Body of pancreas (tissue), 4 donors: ENCODE measurements around the gene EOLA1.
"Not testable (repeated sequence)": the region's sequence is repeated elsewhere in the genome, so short reads cannot be mapped to it uniquely, and the experiment has no call there.

Experiments used
- POLR2A ChIP-seq, 3 donors: fragments of 450-650 bp; IDR thresholded peaks; one replicate each; pipeline ENCODE4 v1.6.1; 2016; ENCODE audit warnings: antibody characterized with exemption in 3 of 3, mild to moderate bottlenecking in 2 of 3
- TF ChIP-seq, protein P1 (sequence below), 7 experiments: fragments of 450-650 bp in 4 of 7; fragments of 200-600 bp in 3 of 7; sonication (generic) in 3 of 7; IDR thresholded peaks; one replicate each; pipeline ENCODE4 v1.5.1; 2016 to 2019; ENCODE audit warnings: antibody characterized with exemption in 7 of 7

DNA sequence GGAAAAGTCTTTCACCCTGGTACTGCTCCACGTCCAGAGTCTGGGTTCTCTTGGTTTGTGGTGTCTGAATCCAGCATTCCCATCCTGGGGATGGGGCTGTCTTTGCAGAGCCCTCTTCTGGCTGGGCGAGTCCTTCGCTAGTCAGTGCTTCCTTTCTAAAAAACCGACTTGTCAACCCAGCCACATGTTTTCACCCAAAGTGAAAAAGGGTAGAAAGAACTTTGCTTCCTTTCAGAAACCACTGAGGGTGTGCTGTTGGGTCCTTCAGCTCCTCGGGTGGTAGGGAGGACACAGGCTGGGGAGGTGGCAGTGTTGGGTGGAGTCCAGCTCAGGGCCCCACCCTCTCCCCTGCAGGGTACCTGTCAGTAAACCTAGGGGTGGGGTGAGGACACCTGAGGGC, 14.9 kb upstream of the EOLA1 start:
- TF ChIP-seq, protein P1, sequence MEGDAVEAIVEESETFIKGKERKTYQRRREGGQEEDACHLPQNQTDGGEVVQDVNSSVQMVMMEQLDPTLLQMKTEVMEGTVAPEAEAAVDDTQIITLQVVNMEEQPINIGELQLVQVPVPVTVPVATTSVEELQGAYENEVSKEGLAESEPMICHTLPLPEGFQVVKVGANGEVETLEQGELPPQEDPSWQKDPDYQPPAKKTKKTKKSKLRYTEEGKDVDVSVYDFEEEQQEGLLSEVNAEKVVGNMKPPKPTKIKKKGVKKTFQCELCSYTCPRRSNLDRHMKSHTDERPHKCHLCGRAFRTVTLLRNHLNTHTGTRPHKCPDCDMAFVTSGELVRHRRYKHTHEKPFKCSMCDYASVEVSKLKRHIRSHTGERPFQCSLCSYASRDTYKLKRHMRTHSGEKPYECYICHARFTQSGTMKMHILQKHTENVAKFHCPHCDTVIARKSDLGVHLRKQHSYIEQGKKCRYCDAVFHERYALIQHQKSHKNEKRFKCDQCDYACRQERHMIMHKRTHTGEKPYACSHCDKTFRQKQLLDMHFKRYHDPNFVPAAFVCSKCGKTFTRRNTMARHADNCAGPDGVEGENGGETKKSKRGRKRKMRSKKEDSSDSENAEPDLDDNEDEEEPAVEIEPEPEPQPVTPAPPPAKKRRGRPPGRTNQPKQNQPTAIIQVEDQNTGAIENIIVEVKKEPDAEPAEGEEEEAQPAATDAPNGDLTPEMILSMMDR (IDR thresholded peaks at IDR 0.05): not testable (repeated sequence)
- TF ChIP-seq POLR2A (IDR thresholded peaks at IDR 0.05): not testable (repeated sequence)
